HepG2 (cell line): Measurements from ENCODE around the gene SLC22A12. TPM values are rescaled to one million over a fixed set of nuclear protein-coding genes. Genes with fewer than 3 reads are reported as not detected.

Experiments
- HCFC1 ChIP-seq: fragments of 150-350 bp; IDR thresholded peaks from 2 replicates; pipeline ENCODE4 v1.6.1; 2014; ENCODE audit warnings: low read depth, low read length
- KLF12 ChIP-seq: sonication (generic); formaldehyde crosslinking; IDR thresholded peaks from 2 replicates; pipeline ENCODE4 v1.4.0; 2020; ENCODE audit warnings: missing genetic modification reagents, borderline replicate concordance
- MAFG ChIP-seq: sonication (generic); formaldehyde crosslinking; IDR thresholded peaks from 2 replicates; pipeline ENCODE4 v1.5.1; 2020; ENCODE audit warnings: mild to moderate bottlenecking, missing genetic modification reagents
- NCOA2 ChIP-seq: sonication (generic); formaldehyde crosslinking; IDR thresholded peaks from 2 replicates; pipeline ENCODE4 v1.8.0; 2022; ENCODE audit warnings: inconsistent platforms
- NFE2L2 ChIP-seq: fragments of 150-350 bp; IDR thresholded peaks from 2 replicates; pipeline ENCODE4 v1.6.1; 2014; ENCODE audit warnings: low read length
- THAP7 ChIP-seq: sonication (generic); formaldehyde crosslinking; IDR thresholded peaks from 2 replicates; pipeline ENCODE4 v1.8.1; 2023; ENCODE audit warnings: mild to moderate bottlenecking, missing genetic modification reagents
- ZBTB10 ChIP-seq: sonication (generic); formaldehyde crosslinking; IDR thresholded peaks from 2 replicates; pipeline ENCODE4 v1.4.0; 2020; ENCODE audit warnings: missing genetic modification reagents, borderline replicate concordance
- ZFP37 ChIP-seq: sonication (generic); formaldehyde crosslinking; IDR thresholded peaks from 2 replicates; pipeline ENCODE4 v1.4.0; 2020; ENCODE audit warnings: missing genetic modification reagents, borderline replicate concordance
- ZSCAN25 ChIP-seq: sonication (generic); formaldehyde crosslinking; IDR thresholded peaks from 2 replicates; pipeline ENCODE4 v1.8.0; 2022; ENCODE audit warnings: mild to moderate bottlenecking, missing genetic modification reagents
- ZSCAN31 ChIP-seq: sonication (generic); formaldehyde crosslinking; IDR thresholded peaks from 2 replicates; pipeline ENCODE4 v1.5.0; 2020; ENCODE audit warnings: low read depth, mild to moderate bottlenecking, missing genetic modification reagents
- polyA plus RNA-seq, 8 experiments: library from polyadenylated mRNA; depleted of rRNA in 3 of 8; stranded (reverse) in 7 of 8; unstranded in 1 of 8; fragments of >200 nt; fragmentation: Illumina TruSeq in 4 of 8; extraction: Trizol in 4 of 8; gene quantifications; 2 replicates each; pipeline versions ENCODE4 v1.2.1 to v1.2.3, GENCODE V29; 2011 to 2016; ENCODE audit warnings: low read depth in 4 of 8, missing spikeins in 1 of 8, mixed read lengths in 1 of 8; ENCODE audit not compliant: insufficient read depth in 1 of 8
- total RNA-seq, 5 experiments: library from RNA; depleted of rRNA; stranded (reverse); fragments of >200 nt; fragmentation: Illumina TruSeq; extraction: Trizol; gene quantifications; 2 replicates each; pipeline ENCODE4 v1.2.3, GENCODE V29; 2016; ENCODE audit warnings: low read depth in 1 of 5
- TF ChIP-seq, protein P1 (sequence below): sonication (generic); formaldehyde crosslinking; IDR thresholded peaks from one replicate; pipeline ENCODE4 v1.5.1; 2020; ENCODE audit warnings: mild to moderate bottlenecking, missing genetic modification reagents; ENCODE audit errors: not compliant biosample characterization
- TF ChIP-seq, protein P2 (sequence below): sonication (generic); formaldehyde crosslinking; IDR thresholded peaks from 2 replicates; pipeline ENCODE4 v1.5.0; 2020; ENCODE audit warnings: mild to moderate bottlenecking, missing genetic modification reagents

The SLC22A12 gene
- total and polyA plus RNA-seq, 2 of the 13 experiments (the other 11 are each of a cell fraction or from before 2014, with no cell fraction given): not detected

- no peak for TF ChIP-seq ZBTB10 (CRISPR knock-in tag)
- peak; percentile 73; the same call in 1 of the 2 replicates for TF ChIP-seq ZSCAN25 (CRISPR knock-in tag)
- no peak for TF ChIP-seq KLF12
- peak; percentile 60; the same call in 1 of the 2 replicates for TF ChIP-seq NFE2L2
- TF ChIP-seq ZSCAN31 (CRISPR knock-in tag): no peak
- no peak for TF ChIP-seq HCFC1
- no peak for TF ChIP-seq NCOA2 (CRISPR knock-in tag)
- TF ChIP-seq, protein P1, sequence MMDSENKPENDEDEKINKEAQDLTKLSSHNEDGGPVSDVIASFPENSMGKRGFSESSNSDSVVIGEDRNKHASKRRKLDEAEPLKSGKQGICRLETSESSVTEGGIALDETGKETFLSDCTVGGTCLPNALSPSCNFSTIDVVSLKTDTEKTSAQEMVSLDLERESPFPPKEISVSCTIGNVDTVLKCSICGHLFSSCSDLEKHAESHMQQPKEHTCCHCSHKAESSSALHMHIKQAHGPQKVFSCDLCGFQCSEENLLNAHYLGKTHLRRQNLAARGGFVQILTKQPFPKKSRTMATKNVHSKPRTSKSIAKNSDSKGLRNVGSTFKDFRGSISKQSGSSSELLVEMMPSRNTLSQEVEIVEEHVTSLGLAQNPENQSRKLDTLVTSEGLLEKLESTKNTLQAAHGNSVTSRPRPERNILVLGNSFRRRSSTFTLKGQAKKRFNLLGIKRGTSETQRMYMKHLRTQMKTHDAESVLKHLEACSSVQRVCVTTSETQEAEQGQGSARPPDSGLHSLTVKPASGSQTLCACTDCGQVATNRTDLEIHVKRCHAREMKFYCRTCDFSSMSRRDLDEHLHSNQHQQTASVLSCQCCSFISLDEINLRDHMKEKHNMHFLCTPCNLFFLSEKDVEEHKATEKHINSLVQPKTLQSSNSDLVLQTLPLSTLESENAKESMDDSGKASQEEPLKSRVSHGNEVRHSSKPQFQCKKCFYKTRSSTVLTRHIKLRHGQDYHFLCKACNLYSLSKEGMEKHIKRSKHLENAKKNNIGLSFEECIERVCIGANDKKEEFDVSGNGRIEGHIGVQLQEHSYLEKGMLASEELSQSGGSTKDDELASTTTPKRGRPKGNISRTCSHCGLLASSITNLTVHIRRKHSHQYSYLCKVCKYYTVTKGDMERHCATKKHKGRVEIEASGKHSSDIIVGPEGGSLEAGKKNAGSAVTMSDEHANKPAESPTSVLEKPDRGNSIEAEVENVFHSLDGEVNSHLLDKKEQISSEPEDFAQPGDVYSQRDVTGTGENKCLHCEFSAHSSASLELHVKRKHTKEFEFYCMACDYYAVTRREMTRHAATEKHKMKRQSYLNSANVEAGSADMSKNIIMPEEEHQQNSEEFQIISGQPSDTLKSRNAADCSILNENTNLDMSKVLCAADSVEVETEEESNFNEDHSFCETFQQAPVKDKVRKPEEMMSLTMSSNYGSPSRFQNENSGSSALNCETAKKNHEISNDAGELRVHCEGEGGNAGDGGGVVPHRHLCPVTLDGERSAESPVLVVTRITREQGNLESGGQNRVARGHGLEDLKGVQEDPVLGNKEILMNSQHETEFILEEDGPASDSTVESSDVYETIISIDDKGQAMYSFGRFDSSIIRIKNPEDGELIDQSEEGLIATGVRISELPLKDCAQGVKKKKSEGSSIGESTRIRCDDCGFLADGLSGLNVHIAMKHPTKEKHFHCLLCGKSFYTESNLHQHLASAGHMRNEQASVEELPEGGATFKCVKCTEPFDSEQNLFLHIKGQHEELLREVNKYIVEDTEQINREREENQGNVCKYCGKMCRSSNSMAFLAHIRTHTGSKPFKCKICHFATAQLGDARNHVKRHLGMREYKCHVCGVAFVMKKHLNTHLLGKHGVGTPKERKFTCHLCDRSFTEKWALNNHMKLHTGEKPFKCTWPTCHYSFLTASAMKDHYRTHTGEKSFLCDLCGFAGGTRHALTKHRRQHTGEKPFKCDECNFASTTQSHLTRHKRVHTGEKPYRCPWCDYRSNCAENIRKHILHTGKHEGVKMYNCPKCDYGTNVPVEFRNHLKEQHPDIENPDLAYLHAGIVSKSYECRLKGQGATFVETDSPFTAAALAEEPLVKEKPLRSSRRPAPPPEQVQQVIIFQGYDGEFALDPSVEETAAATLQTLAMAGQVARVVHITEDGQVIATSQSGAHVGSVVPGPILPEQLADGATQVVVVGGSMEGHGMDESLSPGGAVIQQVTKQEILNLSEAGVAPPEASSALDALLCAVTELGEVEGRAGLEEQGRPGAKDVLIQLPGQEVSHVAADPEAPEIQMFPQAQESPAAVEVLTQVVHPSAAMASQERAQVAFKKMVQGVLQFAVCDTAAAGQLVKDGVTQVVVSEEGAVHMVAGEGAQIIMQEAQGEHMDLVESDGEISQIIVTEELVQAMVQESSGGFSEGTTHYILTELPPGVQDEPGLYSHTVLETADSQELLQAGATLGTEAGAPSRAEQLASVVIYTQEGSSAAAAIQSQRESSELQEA (CRISPR knock-in tag): no peak
- no peak for TF ChIP-seq ZFP37 (CRISPR knock-in tag)
- TF ChIP-seq, protein P2, sequence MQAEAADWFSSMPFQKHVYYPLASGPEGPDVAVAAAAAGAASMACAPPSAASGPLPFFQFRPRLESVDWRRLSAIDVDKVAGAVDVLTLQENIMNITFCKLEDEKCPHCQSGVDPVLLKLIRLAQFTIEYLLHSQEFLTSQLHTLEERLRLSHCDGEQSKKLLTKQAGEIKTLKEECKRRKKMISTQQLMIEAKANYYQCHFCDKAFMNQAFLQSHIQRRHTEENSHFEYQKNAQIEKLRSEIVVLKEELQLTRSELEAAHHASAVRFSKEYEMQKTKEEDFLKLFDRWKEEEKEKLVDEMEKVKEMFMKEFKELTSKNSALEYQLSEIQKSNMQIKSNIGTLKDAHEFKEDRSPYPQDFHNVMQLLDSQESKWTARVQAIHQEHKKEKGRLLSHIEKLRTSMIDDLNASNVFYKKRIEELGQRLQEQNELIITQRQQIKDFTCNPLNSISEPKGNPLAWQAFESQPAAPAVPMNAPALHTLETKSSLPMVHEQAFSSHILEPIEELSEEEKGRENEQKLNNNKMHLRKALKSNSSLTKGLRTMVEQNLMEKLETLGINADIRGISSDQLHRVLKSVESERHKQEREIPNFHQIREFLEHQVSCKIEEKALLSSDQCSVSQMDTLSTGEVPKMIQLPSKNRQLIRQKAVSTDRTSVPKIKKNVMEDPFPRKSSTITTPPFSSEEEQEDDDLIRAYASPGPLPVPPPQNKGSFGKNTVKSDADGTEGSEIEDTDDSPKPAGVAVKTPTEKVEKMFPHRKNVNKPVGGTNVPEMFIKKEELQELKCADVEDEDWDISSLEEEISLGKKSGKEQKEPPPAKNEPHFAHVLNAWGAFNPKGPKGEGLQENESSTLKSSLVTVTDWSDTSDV (CRISPR knock-in tag): no peak
- TF ChIP-seq THAP7 (CRISPR knock-in tag): no peak
- 0 out of 2 replicates have a peak, but pooled peaks have one; percentile 17 for TF ChIP-seq MAFG
Measured at GRCh38 chr11:64560139-64560771, 30.8 kb upstream of the SLC22A12 start (continued).
